HG03060 (cell line): ENCODE results near the gene STRN.

Experiments
- ATAC-seq: cut with Tn5 transposase; IDR thresholded peaks from one replicate; pipeline ENCODE4 v1.9.1; 2021; ENCODE audit warnings: low read depth, moderate number of reproducible peaks; ENCODE audit not compliant: unreplicated experiment

Gene STRN

DNA sequence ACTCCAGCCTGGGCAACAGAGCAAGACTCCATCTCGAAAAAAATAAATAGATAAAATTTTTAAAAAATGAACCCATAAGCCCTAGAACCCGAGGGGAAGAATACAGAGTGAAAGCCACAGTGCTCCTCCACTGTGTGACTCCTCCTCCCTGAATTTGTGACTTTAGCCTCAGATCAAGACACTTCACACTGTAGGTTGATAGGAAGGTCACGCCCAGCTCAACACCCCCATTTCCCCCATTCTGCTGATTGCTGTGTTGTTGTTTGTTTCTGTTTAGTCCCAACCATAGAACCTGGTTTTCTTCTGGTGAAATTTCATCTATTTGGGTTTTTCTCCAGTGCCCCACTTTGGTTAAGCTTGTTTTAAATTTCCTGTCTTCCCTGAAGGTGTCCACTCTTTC is 167.6 kb downstream of the STRN start:
- ATAC-seq = no peak

DNA sequence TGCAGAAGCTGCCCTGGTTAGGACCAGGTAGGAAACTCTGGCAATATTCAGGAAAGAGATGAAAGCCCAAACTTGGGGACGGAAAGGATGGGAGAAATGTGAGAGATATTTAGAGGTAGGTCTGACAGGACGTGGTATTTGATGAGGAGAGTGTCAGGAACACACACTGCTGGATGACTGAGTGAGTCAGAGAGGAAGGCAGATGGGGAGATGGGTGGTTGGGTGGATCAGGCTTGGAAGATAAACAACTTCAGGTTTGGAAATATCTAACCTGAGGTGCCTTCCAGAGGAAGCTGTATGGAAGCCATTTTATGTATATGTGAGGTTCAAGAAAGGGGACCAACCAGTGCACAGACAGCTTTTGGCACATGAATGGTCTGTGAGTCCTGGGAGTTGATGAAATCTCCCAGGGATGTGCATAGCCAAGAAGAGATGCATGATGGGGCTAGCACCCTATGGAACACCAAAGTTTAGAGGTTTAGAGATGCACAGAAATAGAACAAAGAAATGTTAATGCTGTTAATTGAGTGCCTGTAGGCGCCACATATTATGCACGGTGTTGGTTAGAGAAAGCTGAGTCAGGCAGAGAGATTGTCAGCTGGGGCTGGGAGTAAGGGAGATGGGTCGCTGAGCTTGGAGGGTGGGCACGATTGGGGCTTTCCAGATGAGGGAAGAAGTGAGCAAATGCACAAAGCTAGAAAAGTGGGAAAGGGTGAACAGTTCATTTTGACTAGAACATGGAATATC is 168.8 kb downstream of the STRN start:
- no peak for ATAC-seq
